ENCODE measurements around the gene PPCS. TPM values are rescaled to one million over a fixed set of nuclear protein-coding genes. Genes with fewer than 3 reads are reported as not detected.

PPCS gene
- total RNA-seq, 1 experiment from 2014 or later = 35.1 TPM

DNA sequence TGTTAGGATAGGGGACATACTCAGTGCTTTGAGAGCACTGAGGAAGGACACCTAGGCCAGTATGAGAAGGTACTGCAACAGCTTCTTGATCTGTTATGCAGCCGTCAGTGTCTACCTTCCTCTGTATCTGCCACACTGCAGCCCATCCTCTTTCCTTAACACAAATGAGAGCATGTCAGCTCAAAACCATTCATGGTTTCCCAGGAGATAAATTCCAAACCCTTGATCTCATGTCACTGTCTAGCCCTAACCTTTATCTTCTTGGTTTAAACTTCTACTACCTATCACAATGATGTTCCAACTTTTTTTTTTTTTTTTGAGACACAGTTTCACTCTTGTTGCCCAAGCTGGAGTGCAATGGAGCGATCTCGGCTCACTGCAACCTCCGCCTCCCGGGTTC is 1.9 kb upstream of the PPCS start:
- peaks cover 15% of the 10 kb centered on the region for H3K36me3 Mint-ChIP-seq
- H3K4me1 Mint-ChIP-seq = peaks cover 17% of the 10 kb centered on the region
- H3K27me3 Mint-ChIP-seq (ENCODE audit: low read depth) = peaks cover 6% of the 10 kb centered on the region; the same call in 1 of the 2 replicates
- DNase-seq (ENCODE audit: low spot score) (no peak), ATAC-seq (no peak)
- no peak overlapping the region for H3K27ac Mint-ChIP-seq
- ChIA-PET CTCF (no interaction called here), POLR2A (no interaction called here)
- H3K9me3 Mint-ChIP-seq = no peaks in the 10 kb centered on the region
- H3K4me3 Mint-ChIP-seq = no peak overlapping the region
- TF ChIP-seq GABPB1 (CRISPR knock-in tag; IDR thresholded peaks at IDR 0.05) (no peak), CREB1 (CRISPR knock-in tag; IDR thresholded peaks at IDR 0.05) (no peak), FOXJ3 (CRISPR knock-in tag; IDR thresholded peaks at IDR 0.05; ENCODE audit: borderline replicate concordance) (no peak), CREM (CRISPR knock-in tag; IDR thresholded peaks at IDR 0.05) (no peak), PRRX2 (CRISPR knock-in tag; IDR thresholded peaks at IDR 0.05) (no peak), SP1 (CRISPR knock-in tag; conservative IDR thresholded peaks at IDR 0.05) (no peak), GRHL2 (CRISPR knock-in tag; IDR thresholded peaks at IDR 0.05; ENCODE audit: insufficient replicate concordance, severe bottlenecking) (no peak), SOX15 (CRISPR knock-in tag; IDR thresholded peaks at IDR 0.05) (no peak), ZNF671 (CRISPR knock-in tag; IDR thresholded peaks at IDR 0.05) (no peak), NFATC4 (CRISPR knock-in tag; IDR thresholded peaks at IDR 0.05) (no peak), JAZF1 (CRISPR knock-in tag; IDR thresholded peaks at IDR 0.05) (no peak), FOXP1 (CRISPR knock-in tag; IDR thresholded peaks at IDR 0.05; ENCODE audit: borderline replicate concordance) (no peak), KAT7 (CRISPR knock-in tag; IDR thresholded peaks at IDR 0.05; ENCODE audit: borderline replicate concordance) (no peak), TEAD4 (CRISPR knock-in tag; IDR thresholded peaks at IDR 0.05) (no peak), MXD4 (CRISPR knock-in tag; IDR thresholded peaks at IDR 0.05; ENCODE audit: borderline replicate concordance) (no peak)
- TF ChIP-seq, protein P1, sequence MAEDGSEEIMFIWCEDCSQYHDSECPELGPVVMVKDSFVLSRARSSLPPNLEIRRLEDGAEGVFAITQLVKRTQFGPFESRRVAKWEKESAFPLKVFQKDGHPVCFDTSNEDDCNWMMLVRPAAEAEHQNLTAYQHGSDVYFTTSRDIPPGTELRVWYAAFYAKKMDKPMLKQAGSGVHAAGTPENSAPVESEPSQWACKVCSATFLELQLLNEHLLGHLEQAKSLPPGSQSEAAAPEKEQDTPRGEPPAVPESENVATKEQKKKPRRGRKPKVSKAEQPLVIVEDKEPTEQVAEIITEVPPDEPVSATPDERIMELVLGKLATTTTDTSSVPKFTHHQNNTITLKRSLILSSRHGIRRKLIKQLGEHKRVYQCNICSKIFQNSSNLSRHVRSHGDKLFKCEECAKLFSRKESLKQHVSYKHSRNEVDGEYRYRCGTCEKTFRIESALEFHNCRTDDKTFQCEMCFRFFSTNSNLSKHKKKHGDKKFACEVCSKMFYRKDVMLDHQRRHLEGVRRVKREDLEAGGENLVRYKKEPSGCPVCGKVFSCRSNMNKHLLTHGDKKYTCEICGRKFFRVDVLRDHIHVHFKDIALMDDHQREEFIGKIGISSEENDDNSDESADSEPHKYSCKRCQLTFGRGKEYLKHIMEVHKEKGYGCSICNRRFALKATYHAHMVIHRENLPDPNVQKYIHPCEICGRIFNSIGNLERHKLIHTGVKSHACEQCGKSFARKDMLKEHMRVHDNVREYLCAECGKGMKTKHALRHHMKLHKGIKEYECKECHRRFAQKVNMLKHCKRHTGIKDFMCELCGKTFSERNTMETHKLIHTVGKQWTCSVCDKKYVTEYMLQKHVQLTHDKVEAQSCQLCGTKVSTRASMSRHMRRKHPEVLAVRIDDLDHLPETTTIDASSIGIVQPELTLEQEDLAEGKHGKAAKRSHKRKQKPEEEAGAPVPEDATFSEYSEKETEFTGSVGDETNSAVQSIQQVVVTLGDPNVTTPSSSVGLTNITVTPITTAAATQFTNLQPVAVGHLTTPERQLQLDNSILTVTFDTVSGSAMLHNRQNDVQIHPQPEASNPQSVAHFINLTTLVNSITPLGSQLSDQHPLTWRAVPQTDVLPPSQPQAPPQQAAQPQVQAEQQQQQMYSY (CRISPR knock-in tag; IDR thresholded peaks at IDR 0.05) = no peak
- TF ChIP-seq, protein P2, sequence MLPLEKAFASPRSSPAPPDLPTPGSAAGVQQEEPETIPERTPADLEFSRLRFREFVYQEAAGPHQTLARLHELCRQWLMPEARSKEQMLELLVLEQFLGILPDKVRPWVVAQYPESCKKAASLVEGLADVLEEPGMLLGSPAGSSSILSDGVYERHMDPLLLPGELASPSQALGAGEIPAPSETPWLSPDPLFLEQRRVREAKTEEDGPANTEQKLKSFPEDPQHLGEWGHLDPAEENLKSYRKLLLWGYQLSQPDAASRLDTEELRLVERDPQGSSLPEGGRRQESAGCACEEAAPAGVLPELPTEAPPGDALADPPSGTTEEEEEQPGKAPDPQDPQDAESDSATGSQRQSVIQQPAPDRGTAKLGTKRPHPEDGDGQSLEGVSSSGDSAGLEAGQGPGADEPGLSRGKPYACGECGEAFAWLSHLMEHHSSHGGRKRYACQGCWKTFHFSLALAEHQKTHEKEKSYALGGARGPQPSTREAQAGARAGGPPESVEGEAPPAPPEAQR (CRISPR knock-in tag; IDR thresholded peaks at IDR 0.05) = no peak
- TF ChIP-seq, protein P3, sequence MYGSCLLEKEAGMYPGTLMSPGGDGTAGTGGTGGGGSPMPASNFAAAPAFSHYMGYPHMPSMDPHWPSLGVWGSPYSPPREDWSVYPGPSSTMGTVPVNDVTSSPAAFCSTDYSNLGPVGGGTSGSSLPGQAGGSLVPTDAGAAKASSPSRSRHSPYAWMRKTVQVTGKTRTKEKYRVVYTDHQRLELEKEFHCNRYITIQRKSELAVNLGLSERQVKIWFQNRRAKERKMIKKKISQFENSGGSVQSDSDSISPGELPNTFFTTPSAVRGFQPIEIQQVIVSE (CRISPR knock-in tag; IDR thresholded peaks at IDR 0.05; ENCODE audit: borderline replicate concordance) = no peak
- TF ChIP-seq, protein P4, sequence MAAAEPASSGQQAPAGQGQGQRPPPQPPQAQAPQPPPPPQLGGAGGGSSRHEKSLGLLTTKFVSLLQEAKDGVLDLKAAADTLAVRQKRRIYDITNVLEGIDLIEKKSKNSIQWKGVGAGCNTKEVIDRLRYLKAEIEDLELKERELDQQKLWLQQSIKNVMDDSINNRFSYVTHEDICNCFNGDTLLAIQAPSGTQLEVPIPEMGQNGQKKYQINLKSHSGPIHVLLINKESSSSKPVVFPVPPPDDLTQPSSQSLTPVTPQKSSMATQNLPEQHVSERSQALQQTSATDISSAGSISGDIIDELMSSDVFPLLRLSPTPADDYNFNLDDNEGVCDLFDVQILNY (CRISPR knock-in tag; IDR thresholded peaks at IDR 0.05) = no peak

DNA sequence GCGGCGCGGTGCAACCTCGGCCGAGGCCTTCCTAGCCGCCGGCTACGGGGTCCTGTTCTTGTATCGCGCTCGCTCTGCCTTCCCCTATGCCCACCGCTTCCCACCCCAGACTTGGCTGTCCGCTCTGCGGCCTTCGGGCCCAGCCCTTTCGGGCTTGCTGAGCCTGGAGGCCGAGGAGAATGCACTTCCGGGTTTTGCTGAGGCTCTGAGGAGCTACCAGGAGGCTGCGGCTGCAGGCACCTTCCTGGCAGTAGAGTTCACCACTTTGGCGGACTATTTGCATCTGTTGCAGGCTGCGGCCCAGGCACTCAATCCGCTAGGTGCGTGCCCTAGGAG is 379 bp downstream of the PPCS start:
- Mint-ChIP-seq H3K4me1 (peaks cover 17% of the 10 kb centered on the region), H3K4me3 (peak overlapping the region; percentile 95), H3K36me3 (peaks cover 29% of the 10 kb centered on the region), H3K9me3 (no peaks in the 10 kb centered on the region), H3K27me3 (ENCODE audit: low read depth) (peaks cover 6% of the 10 kb centered on the region; the same call in 1 of the 2 replicates), H3K27ac (peak overlapping the region; percentile 84)
- ATAC-seq (peak; percentile 66), DNase-seq (ENCODE audit: low spot score) (no peak)
- POLR2A ChIA-PET = no interaction called here
- CTCF ChIA-PET = interaction anchor here (0.9 to 1.2 kb wide), 4 partner anchors 18 to 300 kb away, joined by 3 to 6 read pairs (median 3); partner anchors contain the start of gene PPIH
- TF ChIP-seq, protein P5, sequence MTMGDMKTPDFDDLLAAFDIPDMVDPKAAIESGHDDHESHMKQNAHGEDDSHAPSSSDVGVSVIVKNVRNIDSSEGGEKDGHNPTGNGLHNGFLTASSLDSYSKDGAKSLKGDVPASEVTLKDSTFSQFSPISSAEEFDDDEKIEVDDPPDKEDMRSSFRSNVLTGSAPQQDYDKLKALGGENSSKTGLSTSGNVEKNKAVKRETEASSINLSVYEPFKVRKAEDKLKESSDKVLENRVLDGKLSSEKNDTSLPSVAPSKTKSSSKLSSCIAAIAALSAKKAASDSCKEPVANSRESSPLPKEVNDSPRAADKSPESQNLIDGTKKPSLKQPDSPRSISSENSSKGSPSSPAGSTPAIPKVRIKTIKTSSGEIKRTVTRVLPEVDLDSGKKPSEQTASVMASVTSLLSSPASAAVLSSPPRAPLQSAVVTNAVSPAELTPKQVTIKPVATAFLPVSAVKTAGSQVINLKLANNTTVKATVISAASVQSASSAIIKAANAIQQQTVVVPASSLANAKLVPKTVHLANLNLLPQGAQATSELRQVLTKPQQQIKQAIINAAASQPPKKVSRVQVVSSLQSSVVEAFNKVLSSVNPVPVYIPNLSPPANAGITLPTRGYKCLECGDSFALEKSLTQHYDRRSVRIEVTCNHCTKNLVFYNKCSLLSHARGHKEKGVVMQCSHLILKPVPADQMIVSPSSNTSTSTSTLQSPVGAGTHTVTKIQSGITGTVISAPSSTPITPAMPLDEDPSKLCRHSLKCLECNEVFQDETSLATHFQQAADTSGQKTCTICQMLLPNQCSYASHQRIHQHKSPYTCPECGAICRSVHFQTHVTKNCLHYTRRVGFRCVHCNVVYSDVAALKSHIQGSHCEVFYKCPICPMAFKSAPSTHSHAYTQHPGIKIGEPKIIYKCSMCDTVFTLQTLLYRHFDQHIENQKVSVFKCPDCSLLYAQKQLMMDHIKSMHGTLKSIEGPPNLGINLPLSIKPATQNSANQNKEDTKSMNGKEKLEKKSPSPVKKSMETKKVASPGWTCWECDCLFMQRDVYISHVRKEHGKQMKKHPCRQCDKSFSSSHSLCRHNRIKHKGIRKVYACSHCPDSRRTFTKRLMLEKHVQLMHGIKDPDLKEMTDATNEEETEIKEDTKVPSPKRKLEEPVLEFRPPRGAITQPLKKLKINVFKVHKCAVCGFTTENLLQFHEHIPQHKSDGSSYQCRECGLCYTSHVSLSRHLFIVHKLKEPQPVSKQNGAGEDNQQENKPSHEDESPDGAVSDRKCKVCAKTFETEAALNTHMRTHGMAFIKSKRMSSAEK (CRISPR knock-in tag; IDR thresholded peaks at IDR 0.05; ENCODE audit: borderline replicate concordance) = no peak
- TF ChIP-seq TP53 (CRISPR knock-in tag; IDR thresholded peaks at IDR 0.05) = 0 out of 2 replicates have a peak, but pooled peaks have one; percentile 3
- TF ChIP-seq SMAD3 (CRISPR knock-in tag; IDR thresholded peaks at IDR 0.05; ENCODE audit: borderline replicate concordance) = 0 out of 2 replicates have a peak, but pooled peaks have one; percentile 8
- TF ChIP-seq ZNF423 (CRISPR knock-in tag; IDR thresholded peaks at IDR 0.05) = no peak
- TF ChIP-seq, protein P6, sequence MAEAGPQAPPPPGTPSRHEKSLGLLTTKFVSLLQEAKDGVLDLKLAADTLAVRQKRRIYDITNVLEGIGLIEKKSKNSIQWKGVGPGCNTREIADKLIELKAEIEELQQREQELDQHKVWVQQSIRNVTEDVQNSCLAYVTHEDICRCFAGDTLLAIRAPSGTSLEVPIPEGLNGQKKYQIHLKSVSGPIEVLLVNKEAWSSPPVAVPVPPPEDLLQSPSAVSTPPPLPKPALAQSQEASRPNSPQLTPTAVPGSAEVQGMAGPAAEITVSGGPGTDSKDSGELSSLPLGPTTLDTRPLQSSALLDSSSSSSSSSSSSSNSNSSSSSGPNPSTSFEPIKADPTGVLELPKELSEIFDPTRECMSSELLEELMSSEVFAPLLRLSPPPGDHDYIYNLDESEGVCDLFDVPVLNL (CRISPR knock-in tag; IDR thresholded peaks at IDR 0.05; ENCODE audit: borderline replicate concordance, low read depth) = peak; percentile 65; the same call in 1 of the 2 replicates

All from WTC11 (cell line).